HepG2 (cell line): ENCODE data around the gene RBM27. TPM values are rescaled to one million over a fixed set of nuclear protein-coding genes. Genes with fewer than 3 reads are reported as not detected.

Source experiments
- ATAC-seq: fragments of 200-7000 bp; cut with Tn5 transposase; 3 replicates; pipeline ENCODE4 v1.9.1; 2020; ENCODE audit warnings: mild to moderate bottlenecking, moderate library complexity
- BruUV-seq: library from RNA; stranded (reverse); fragments of 400-500 nt; replicated peaks from 2 replicates; lab custom pipeline; 2021; lab: Mats Ljungman, UMichigan
- CTCF ChIA-PET: fragments of 300-600 bp; formaldehyde crosslinking; extraction: SDS; loops from one replicate; lab custom pipeline; 2021; ENCODE audit warnings: low total read pairs, inconsistent platforms, low intra/inter-chr PET ratio; lab: Yijun Ruan, JAX
- POLR2A ChIA-PET: fragments of 350-600 bp; sonication (Branson Sonifier 250); formaldehyde crosslinking; loops from one replicate; lab custom pipeline; 2020; ENCODE audit warnings: antibody characterized with exemption, inconsistent platforms; lab: Yijun Ruan, JAX
- DNase-seq: peaks from one replicate; pipeline ENCODE4 v3.0.0-alpha.2; 2015; ENCODE audit warnings: low spot score
- FAIRE-seq: peaks from 3 replicates; lab custom pipeline; 2011; peaks lifted over from hg19 to GRCh38; lab: Jason Lieb, UNC
- H2AFZ ChIP-seq: one replicate; pipeline ENCODE4 v1.6.1; 2011; ENCODE audit warnings: low read length, inconsistent platforms
- H3K27ac ChIP-seq: fragments of 300-600 bp; 3 replicates; pipeline ENCODE4 v1.8.0; 2011; ENCODE audit warnings: mixed run types, mild to moderate bottlenecking, mixed read lengths, low read length, inconsistent platforms; ENCODE audit not compliant: insufficient read depth; ENCODE audit errors: extremely low read length
- H3K27me3 ChIP-seq, 2 experiments: fragments of 200-600 bp in 1 of 2; 2 replicates in 1 of 2; 3 replicates in 1 of 2; pipeline versions ENCODE4 v1.6.0 to v1.8.0; 2011; ENCODE audit warnings: low read length in 2 of 2, mild to moderate bottlenecking in 2 of 2, moderate library complexity in 2 of 2, inconsistent platforms in 1 of 2; ENCODE audit not compliant: insufficient read depth in 2 of 2, control insufficient read depth in 1 of 2
- H3K36me3 ChIP-seq, 2 experiments: fragments of 200-600 bp in 1 of 2; replicated peaks in 1 of 2; 2 replicates in 1 of 2; 3 replicates in 1 of 2; pipeline versions ENCODE4 v1.5.1 to v1.8.0; 2011; ENCODE audit warnings: low read length in 2 of 2, inconsistent platforms in 1 of 2; ENCODE audit not compliant: insufficient read depth in 2 of 2, control insufficient read depth in 1 of 2
- H3K4me1 ChIP-seq: 2 replicates; pipeline ENCODE4 v1.5.1; 2012; ENCODE audit warnings: low read length, inconsistent platforms; ENCODE audit not compliant: insufficient read depth
- H3K4me2 ChIP-seq: 2 replicates; pipeline ENCODE4 v1.6.0; 2011; ENCODE audit warnings: low read depth, low read length, inconsistent platforms
- H3K4me3 ChIP-seq, 3 experiments: fragments of 200-600 bp in 1 of 3; sonication (generic), shearing (Covaris generic) in 1 of 3; replicated peaks in 1 of 3; 2 replicates each; pipeline ENCODE4 v1.5.1; 2011 to 2016; ENCODE audit warnings: low read length in 3 of 3, inconsistent platforms in 2 of 3, low read depth in 2 of 3, mild to moderate bottlenecking in 2 of 3, control low read depth in 1 of 3, mixed read lengths in 1 of 3; ENCODE audit not compliant: insufficient read depth in 1 of 3
- H3K79me2 ChIP-seq: one replicate; pipeline ENCODE4 v1.6.1; 2011; ENCODE audit warnings: low read length, inconsistent platforms; ENCODE audit not compliant: insufficient read depth
- H3K9ac ChIP-seq: 2 replicates; pipeline ENCODE4 v1.6.0; 2011; ENCODE audit warnings: mild to moderate bottlenecking, low read depth, low read length, inconsistent platforms; ENCODE audit not compliant: insufficient read depth
- H3K9me3 ChIP-seq: 2 replicates; pipeline ENCODE4 v1.5.1; 2012; ENCODE audit warnings: mild to moderate bottlenecking, low read length
- H4K20me1 ChIP-seq: 2 replicates; pipeline ENCODE4 v1.6.0; 2011; ENCODE audit warnings: inconsistent platforms, mild to moderate bottlenecking, low read length, moderate library complexity; ENCODE audit not compliant: insufficient read depth
- ELF3 ChIP-seq: IDR thresholded peaks from 2 replicates; pipeline ENCODE4 v1.6.1; 2016; ENCODE audit warnings: missing genetic modification reagents, missing compliant biosample characterization
- FIP1L1 ChIP-seq: fragments of 200-400 bp; formaldehyde crosslinking; IDR thresholded peaks from 2 replicates; pipeline ENCODE4 v1.6.1; 2018; ENCODE audit warnings: low read depth, mild to moderate bottlenecking, low read length, moderate library complexity, borderline replicate concordance; ENCODE audit not compliant: insufficient read depth
- FOXP1 ChIP-seq, 2 experiments: fragments of 450-650 bp in 1 of 2; IDR thresholded peaks; 2 replicates each; pipeline ENCODE4 v1.6.1; 2017 to 2018; ENCODE audit warnings: antibody characterized with exemption in 1 of 2
- KDM3A ChIP-seq: IDR thresholded peaks from 2 replicates; pipeline ENCODE4 v1.6.1; 2018; ENCODE audit warnings: low read depth, missing compliant biosample characterization
- SMYD3 ChIP-seq: sonication (generic); formaldehyde crosslinking; IDR thresholded peaks from 2 replicates; pipeline ENCODE4 v1.8.1; 2023; ENCODE audit warnings: mild to moderate bottlenecking, missing genetic modification reagents
- SRF ChIP-seq: IDR thresholded peaks from 2 replicates; pipeline ENCODE4 v1.6.1; 2011; ENCODE audit warnings: mild to moderate bottlenecking, low read depth, low read length, moderate library complexity
- TEAD3 ChIP-seq: optimal IDR thresholded peaks from 2 replicates; pipeline ENCODE3; 2016; ENCODE audit warnings: borderline replicate concordance
- ZNF121 ChIP-seq: sonication (generic); formaldehyde crosslinking; IDR thresholded peaks from 2 replicates; pipeline ENCODE4 v1.5.0; 2020; ENCODE audit warnings: mild to moderate bottlenecking, missing genetic modification reagents
- ZNF143 ChIP-seq: sonication (generic); formaldehyde crosslinking; IDR thresholded peaks from 2 replicates; pipeline ENCODE4 v1.4.0; 2020; ENCODE audit warnings: missing genetic modification reagents
- WGBS: methylation state at CpG from one replicate; pipeline ENCODE4 v1.1.6; 2017; ENCODE audit warnings: low lambda C conversion rate; 5-methylcytosine and 5-hydroxymethylcytosine counted together
- in situ Hi-C: cut with HindIII; loops from 2 replicates; pipeline ENCODE4 v1.10.0; 2017; ENCODE audit warnings: low pct_unique_long_range_greater_than_20kb; ENCODE audit not compliant: extremely low pct_ligation_motif_present
- intact Hi-C: fragments of 100-400 bp; cut with micrococcal nuclease; formaldehyde crosslinking; loops from one replicate; pipeline ENCODE4 v1.10.0; 2022; ENCODE audit not compliant: unreplicated experiment
- polyA plus RNA-seq, 8 experiments: library from polyadenylated mRNA; depleted of rRNA in 3 of 8; stranded (reverse) in 7 of 8; unstranded in 1 of 8; fragments of >200 nt; fragmentation: Illumina TruSeq in 4 of 8; extraction: Trizol in 4 of 8; gene quantifications; 2 replicates each; pipeline versions ENCODE4 v1.2.1 to v1.2.3, GENCODE V29; 2011 to 2016; ENCODE audit warnings: low read depth in 4 of 8, missing spikeins in 1 of 8, mixed read lengths in 1 of 8; ENCODE audit not compliant: insufficient read depth in 1 of 8
- total RNA-seq, 5 experiments: library from RNA; depleted of rRNA; stranded (reverse); fragments of >200 nt; fragmentation: Illumina TruSeq; extraction: Trizol; gene quantifications; 2 replicates each; pipeline ENCODE4 v1.2.3, GENCODE V29; 2016; ENCODE audit warnings: low read depth in 1 of 5
- TF ChIP-seq, protein P1 (sequence below): sonication (generic); formaldehyde crosslinking; IDR thresholded peaks from 2 replicates; pipeline ENCODE4 v1.4.0; 2020; ENCODE audit warnings: mild to moderate bottlenecking, missing genetic modification reagents
- TF ChIP-seq, protein P2 (sequence below): sonication (generic); formaldehyde crosslinking; IDR thresholded peaks from 2 replicates; pipeline ENCODE4 v1.5.0; 2020; ENCODE audit warnings: missing genetic modification reagents

Gene RBM27
- total and polyA plus RNA-seq, 2 of the 13 experiments (the other 11 are each of a cell fraction or from before 2014, with no cell fraction given), result 12.9 to 23.4 TPM

DNA sequence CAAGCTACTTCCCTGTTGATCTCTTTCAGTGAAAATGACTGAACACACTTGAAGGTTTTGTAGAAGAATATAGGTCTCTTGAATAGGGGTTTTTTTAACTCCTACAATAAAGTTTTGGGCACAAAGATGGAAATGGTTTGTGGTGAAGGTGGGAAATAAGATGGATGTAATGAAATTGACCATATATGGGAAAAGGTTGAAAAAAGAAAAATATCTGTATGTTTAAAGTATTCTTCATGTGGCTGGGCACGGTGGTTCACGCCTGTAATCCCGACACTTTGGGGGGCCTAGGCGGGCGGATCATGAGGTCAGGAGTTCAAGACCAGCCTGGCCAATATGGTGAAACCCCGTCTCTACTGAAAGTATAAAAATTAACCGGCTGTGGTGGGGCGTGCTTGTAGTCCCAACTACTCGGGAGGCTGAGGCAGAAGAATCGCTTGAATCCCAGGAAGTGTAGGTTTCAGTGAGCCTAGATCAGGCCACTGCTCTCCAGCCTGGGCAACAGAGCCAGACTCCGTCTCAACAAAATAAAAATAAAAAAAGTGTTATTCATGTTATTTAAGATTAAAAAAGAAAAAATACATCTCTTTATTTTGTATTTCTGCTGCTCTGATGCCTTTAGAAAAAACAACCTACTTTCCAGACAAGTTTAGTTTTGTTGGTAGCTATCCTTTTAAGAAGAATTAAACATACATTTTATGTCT lies 2.2 kb downstream of the RBM27 start:
- TF ChIP-seq SRF (peak; percentile 52; the same call in 1 of the 2 replicates), ZNF121 (CRISPR knock-in tag) (peak; percentile 21; the same call in 1 of the 2 replicates), ZNF143 (CRISPR knock-in tag) (no peak)
- ChIA-PET CTCF (no interaction called here), POLR2A (no interaction called here)
- Histone ChIP-seq H2AFZ (no peak overlapping the region), H3K79me2 (peaks cover 64% of the 10 kb centered on the region), H3K36me3 (peaks cover 0 to 1% of the 10 kb centered on the region in 2 experiments; a peak in 1 of 5 replicates), H3K4me3 (peak overlapping the region in 2 of 3 experiments; percentile 10 to 25; a peak in 3 of 6 replicates), H3K9ac (peak overlapping the region; percentile 49; the same call in 1 of the 2 replicates), H4K20me1 (peaks cover 12% of the 10 kb centered on the region), H3K9me3 (no peaks in the 10 kb centered on the region), H3K4me1 (peaks cover 59% of the 10 kb centered on the region), H3K27me3 (no peaks in the 10 kb centered on the region; a peak in 1 of 5 replicates), H3K27ac (no peak overlapping the region), H3K4me2 (peak overlapping the region; percentile 82)
- no peak for DNase-seq
- no TSS peak for BruUV-seq
- ATAC-seq, result no peak
- in situ Hi-C loops (no loop called here), intact Hi-C loops (loop anchor here (10.0 kb wide), 1 partner anchor 969 kb away; no protein-coding TSS in a partner anchor)
- no peak for FAIRE-seq
- 77% methylated on average over 11 of the region's 11 CpGs for WGBS

DNA sequence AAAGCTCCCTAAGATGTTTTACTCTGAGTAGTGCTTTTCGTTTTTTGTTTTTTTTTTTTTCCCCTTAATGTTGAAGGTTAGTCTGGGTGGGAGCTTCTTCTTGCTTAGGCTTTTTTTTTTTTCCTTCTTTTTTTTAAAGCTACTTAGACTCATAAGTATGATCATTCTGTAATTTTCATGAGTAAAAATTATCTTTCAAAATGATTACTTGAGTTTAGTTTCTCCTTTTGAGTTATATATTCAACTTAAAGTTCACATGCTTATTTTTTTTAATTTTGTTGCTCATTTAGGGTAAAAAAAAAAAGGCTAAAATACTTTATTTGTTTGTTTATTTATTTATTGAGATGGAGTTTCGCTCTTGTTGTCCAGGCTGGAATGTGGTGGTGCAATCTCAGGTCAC lies 2.9 kb downstream of the RBM27 start:
- H3K27me3 ChIP-seq, result no peaks in the 10 kb centered on the region; a peak in 1 of 5 replicates
- TF ChIP-seq KDM3A, result no peak
- no peak for TF ChIP-seq ELF3 (CRISPR knock-in tag)
- TF ChIP-seq TEAD3 (CRISPR knock-in tag), result peak; percentile 40
- TF ChIP-seq, protein P1, sequence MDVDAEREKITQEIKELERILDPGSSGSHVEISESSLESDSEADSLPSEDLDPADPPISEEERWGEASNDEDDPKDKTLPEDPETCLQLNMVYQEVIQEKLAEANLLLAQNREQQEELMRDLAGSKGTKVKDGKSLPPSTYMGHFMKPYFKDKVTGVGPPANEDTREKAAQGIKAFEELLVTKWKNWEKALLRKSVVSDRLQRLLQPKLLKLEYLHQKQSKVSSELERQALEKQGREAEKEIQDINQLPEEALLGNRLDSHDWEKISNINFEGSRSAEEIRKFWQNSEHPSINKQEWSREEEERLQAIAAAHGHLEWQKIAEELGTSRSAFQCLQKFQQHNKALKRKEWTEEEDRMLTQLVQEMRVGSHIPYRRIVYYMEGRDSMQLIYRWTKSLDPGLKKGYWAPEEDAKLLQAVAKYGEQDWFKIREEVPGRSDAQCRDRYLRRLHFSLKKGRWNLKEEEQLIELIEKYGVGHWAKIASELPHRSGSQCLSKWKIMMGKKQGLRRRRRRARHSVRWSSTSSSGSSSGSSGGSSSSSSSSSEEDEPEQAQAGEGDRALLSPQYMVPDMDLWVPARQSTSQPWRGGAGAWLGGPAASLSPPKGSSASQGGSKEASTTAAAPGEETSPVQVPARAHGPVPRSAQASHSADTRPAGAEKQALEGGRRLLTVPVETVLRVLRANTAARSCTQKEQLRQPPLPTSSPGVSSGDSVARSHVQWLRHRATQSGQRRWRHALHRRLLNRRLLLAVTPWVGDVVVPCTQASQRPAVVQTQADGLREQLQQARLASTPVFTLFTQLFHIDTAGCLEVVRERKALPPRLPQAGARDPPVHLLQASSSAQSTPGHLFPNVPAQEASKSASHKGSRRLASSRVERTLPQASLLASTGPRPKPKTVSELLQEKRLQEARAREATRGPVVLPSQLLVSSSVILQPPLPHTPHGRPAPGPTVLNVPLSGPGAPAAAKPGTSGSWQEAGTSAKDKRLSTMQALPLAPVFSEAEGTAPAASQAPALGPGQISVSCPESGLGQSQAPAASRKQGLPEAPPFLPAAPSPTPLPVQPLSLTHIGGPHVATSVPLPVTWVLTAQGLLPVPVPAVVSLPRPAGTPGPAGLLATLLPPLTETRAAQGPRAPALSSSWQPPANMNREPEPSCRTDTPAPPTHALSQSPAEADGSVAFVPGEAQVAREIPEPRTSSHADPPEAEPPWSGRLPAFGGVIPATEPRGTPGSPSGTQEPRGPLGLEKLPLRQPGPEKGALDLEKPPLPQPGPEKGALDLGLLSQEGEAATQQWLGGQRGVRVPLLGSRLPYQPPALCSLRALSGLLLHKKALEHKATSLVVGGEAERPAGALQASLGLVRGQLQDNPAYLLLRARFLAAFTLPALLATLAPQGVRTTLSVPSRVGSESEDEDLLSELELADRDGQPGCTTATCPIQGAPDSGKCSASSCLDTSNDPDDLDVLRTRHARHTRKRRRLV, result no peak
- no peak for TF ChIP-seq SMYD3
- TF ChIP-seq FIP1L1, result no peak
- TF ChIP-seq, protein P2, sequence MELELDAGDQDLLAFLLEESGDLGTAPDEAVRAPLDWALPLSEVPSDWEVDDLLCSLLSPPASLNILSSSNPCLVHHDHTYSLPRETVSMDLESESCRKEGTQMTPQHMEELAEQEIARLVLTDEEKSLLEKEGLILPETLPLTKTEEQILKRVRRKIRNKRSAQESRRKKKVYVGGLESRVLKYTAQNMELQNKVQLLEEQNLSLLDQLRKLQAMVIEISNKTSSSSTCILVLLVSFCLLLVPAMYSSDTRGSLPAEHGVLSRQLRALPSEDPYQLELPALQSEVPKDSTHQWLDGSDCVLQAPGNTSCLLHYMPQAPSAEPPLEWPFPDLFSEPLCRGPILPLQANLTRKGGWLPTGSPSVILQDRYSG (CRISPR knock-in tag), result no peak
- TF ChIP-seq FOXP1 (IDR thresholded peaks at IDR 0.05), result no peak
- TF ChIP-seq FOXP1 (CRISPR knock-in tag; IDR thresholded peaks at IDR 0.05), result 0 out of 2 replicates have a peak, but pooled peaks have one; percentile 19

More for the DNA sequence above, 2.9 kb downstream of the RBM27 start:
- Histone ChIP-seq H3K9me3 (no peaks in the 10 kb centered on the region), H3K4me3 (peak overlapping the region in 1 of 3 experiments; percentile 10; a peak in 1 of 6 replicates), H3K4me2 (peak overlapping the region; percentile 82), H3K79me2 (peaks cover 69% of the 10 kb centered on the region), H3K27ac (no peak overlapping the region), H3K9ac (no peak overlapping the region), H4K20me1 (peaks cover 16% of the 10 kb centered on the region), H3K36me3 (peaks cover 0 to 1% of the 10 kb centered on the region in 2 experiments; a peak in 1 of 5 replicates), H2AFZ (no peak overlapping the region), H3K4me1 (peaks cover 58% of the 10 kb centered on the region)
- ChIA-PET POLR2A (no interaction called here), CTCF (no interaction called here)
- intact Hi-C loops (loop anchor here (10.0 kb wide), 1 partner anchor 969 kb away; no protein-coding TSS in a partner anchor), in situ Hi-C loops (no loop called here)
- BruUV-seq, result no TSS peak
- ATAC-seq (no peak), DNase-seq (no peak), FAIRE-seq (no peak)
- WGBS, result 77% methylated on average over 2 of the region's 2 CpGs
